Esophagus squamous epithelium (tissue), 5 donors: Measurements from ENCODE around the gene KCND2. TPM values are rescaled to one million over a fixed set of nuclear protein-coding genes. Genes with fewer than 3 reads are reported as not detected.

ENCODE experiments used
- DNase-seq: peaks from one replicate; lab custom pipeline; 2025; lab: John Stamatoyannopoulos, UW
- H3K27ac ChIP-seq, 4 donors: fragments of 200-600 bp; sonication (generic); one replicate each; pipeline ENCODE4 v1.5.1; 2016 to 2019; ENCODE audit warnings: mild to moderate bottlenecking in 1 of 4
- H3K27me3 ChIP-seq, 4 donors: fragments of 200-600 bp; sonication (generic); 1 replicate in 3 of 4; 2 replicates in 1 of 4; pipeline versions ENCODE4 v1.5.1 to v1.6.0; 2017 to 2021; ENCODE audit warnings: antibody characterized with exemption in 1 of 4
- H3K36me3 ChIP-seq, 3 donors: fragments of 200-600 bp; sonication (generic); one replicate each; pipeline ENCODE4 v1.5.1; 2016 to 2019
- H3K4me1 ChIP-seq, 3 donors: fragments of 200-600 bp; sonication (generic); one replicate each; pipeline ENCODE4 v1.5.1; 2017 to 2019
- H3K4me3 ChIP-seq, 4 donors: fragments of 200-600 bp; sonication (generic); 1 replicate in 3 of 4; 2 replicates in 1 of 4; pipeline ENCODE4 v1.5.1; 2016 to 2019; ENCODE audit warnings: mild to moderate bottlenecking in 2 of 4, moderate library complexity in 1 of 4
- H3K9me3 ChIP-seq, 3 donors: fragments of 200-600 bp; sonication (generic); one replicate each; pipeline ENCODE4 v1.5.1; 2016 to 2019
- POLR2A ChIP-seq, 4 donors: fragments of 450-650 bp; IDR thresholded peaks; one replicate each; pipeline ENCODE4 v1.6.1; 2017; ENCODE audit warnings: antibody characterized with exemption in 4 of 4, mild to moderate bottlenecking in 4 of 4, moderate library complexity in 3 of 4
- WGBS, 2 donors: methylation state at CpG; one replicate each; pipeline ENCODE4 v1.1.5; 2018; 5-methylcytosine and 5-hydroxymethylcytosine counted together
- intact Hi-C: fragments of 100-400 bp; cut with DNase I; formaldehyde crosslinking; loops from one replicate; pipeline ENCODE4 v1.15.0; 2022
- small RNA-seq, 4 donors: library from RNA; depleted of rRNA; stranded (forward); fragments of <200 nt; gene quantifications; one replicate each; pipeline ENCODE3, GENCODE V24; 2016
- total RNA-seq, 4 donors: library from RNA; depleted of rRNA; stranded (reverse); fragments of >200 nt; gene quantifications; one replicate each; pipeline ENCODE4 v1.1.0, GENCODE V29; 2016
- TF ChIP-seq, protein P1 (sequence below), 6 experiments: fragments of 450-650 bp in 4 of 6; fragments of 200-600 bp in 2 of 6; sonication (generic) in 2 of 6; IDR thresholded peaks; one replicate each; pipeline ENCODE4 v1.5.1; 2016 to 2019; ENCODE audit warnings: antibody characterized with exemption in 6 of 6, mild to moderate bottlenecking in 4 of 6, moderate library complexity in 4 of 6
- donor health status: DM: yes; HTN: yes; CAD: no.

KCND2 gene
- total RNA-seq, 4 donors from 2014 or later: 0.09 to 0.19 TPM; not detected in 2

DNA sequence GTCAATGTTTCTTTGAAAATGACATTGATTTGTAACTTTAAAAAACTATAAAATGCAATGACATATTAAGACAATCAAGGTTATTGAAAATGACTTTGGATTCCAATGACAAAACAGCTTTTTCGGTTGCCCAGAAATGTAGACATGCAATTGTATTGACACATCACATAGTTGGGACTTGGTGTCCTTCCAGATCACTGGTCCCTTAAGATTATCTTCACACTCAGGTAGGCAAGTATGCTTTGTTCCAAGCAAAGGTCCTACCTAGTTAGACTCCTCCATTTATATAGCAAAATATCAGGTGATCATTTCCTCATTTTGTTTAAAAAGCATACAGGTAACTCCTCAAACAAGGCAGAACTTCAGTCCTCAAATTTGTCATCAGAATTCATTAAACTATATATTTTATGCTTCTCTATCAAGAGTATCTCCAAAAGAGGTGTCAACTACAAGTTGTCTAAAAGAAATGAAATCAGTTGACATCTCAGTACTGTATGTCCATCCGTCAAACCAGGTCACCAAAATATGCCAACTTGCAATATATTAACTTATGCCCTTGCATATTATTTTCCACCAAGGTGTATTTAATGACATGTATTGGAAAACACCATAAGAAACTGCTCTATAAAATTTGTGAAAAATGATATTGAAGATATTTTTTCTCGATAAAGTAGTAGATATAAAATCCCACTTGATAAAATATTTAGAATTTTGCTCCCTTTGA lies 520.4 kb downstream of the KCND2 start:
- DNase-seq: no peak
- intact Hi-C loops: no loop called here
- 91 to 92% methylated on average over 3 of the region's 3 CpGs for WGBS, 2 donors
- Histone ChIP-seq H3K4me3 (no peak overlapping the region), H3K27me3 (no peaks in the 10 kb centered on the region), H3K36me3 (no peaks in the 10 kb centered on the region), H3K9me3 (peaks cover 0 to 6% (median 0%) of the 10 kb centered on the region in 3 donors), H3K27ac (no peak overlapping the region), H3K4me1 (no peaks in the 10 kb centered on the region)
- TF ChIP-seq, protein P1, sequence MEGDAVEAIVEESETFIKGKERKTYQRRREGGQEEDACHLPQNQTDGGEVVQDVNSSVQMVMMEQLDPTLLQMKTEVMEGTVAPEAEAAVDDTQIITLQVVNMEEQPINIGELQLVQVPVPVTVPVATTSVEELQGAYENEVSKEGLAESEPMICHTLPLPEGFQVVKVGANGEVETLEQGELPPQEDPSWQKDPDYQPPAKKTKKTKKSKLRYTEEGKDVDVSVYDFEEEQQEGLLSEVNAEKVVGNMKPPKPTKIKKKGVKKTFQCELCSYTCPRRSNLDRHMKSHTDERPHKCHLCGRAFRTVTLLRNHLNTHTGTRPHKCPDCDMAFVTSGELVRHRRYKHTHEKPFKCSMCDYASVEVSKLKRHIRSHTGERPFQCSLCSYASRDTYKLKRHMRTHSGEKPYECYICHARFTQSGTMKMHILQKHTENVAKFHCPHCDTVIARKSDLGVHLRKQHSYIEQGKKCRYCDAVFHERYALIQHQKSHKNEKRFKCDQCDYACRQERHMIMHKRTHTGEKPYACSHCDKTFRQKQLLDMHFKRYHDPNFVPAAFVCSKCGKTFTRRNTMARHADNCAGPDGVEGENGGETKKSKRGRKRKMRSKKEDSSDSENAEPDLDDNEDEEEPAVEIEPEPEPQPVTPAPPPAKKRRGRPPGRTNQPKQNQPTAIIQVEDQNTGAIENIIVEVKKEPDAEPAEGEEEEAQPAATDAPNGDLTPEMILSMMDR (IDR thresholded peaks at IDR 0.05): no peak

DNA sequence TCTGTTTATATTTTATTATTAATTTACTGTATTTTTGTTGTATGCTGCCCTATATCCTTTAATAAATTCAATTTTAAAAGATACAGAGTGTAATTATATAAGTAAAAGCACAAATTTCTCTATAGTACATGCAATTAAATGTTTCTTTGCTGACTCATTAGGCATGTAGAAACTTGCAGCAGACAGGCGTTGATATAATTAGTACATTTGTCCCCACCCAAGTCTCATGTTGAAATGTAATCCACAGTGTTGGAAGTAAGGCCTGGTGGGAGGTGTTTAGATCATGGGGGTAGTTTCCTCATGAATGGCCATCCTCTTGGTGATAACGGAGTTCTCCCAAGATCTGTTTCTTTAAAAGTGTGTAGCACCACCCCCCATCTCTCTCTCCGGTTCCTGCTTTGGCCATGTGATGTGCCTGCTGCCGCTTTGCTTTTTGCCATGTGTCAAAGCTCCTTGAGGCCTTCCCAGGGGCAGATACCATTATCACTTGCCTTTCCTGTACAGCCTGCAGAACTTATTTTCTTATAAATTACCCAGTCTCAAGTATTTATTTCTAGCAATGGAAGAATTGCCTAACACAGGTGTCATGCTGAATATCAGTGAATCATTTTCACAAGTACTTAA lies 521.2 kb downstream of the KCND2 start:
- TF ChIP-seq, protein P1 (IDR thresholded peaks at IDR 0.05): no peak
- TF ChIP-seq POLR2A (IDR thresholded peaks at IDR 0.05): no peak
- 62 to 69% methylated on average over 4 of the region's 4 CpGs for WGBS, 2 donors
- Histone ChIP-seq H3K36me3 (no peaks in the 10 kb centered on the region), H3K27me3 (no peaks in the 10 kb centered on the region), H3K9me3 (peaks cover 0 to 6% (median 0%) of the 10 kb centered on the region in 3 donors), H3K4me3 (no peak overlapping the region), H3K4me1 (no peaks in the 10 kb centered on the region), H3K27ac (no peak overlapping the region)
- intact Hi-C loops: no loop called here
- no peak for DNase-seq

DNA sequence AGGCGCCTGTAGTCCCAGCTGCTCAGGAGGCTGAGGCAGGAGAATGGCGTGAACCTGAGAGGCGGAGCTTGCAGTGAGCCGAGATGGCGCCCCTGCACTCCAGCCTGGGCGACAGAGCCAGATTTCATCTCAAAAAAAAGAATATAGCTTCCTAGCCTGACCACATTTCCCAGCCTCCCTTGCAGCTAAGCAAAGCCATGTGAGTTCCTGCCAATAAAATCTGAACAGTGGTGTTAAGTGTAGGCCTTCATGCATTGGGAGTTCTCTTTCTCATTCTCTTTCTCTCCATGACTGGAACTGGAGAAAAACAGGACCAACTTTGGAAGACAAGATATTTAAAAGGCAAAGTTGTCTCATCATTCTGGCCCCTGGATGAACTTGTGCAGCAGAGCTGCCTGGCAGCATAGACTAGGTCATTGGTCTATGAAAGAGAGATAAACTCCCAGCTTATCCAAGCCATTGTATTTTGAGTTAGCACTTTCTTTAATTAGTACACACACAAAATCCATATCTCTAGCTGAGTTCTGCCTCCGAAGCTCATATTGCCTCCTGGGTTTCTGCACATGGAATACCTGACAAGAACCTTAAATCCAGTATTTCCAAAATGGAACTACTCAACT lies 524.2 kb downstream of the KCND2 start:
- H3K4me1 ChIP-seq: no peaks in the 10 kb centered on the region
- H3K27me3 ChIP-seq: no peaks in the 10 kb centered on the region
- WGBS, 2 donors: 91 to 94% methylated on average over 7 of the region's 7 CpGs
- peaks cover 0 to 6% (median 0%) of the 10 kb centered on the region in 3 donors for H3K9me3 ChIP-seq
- no peak overlapping the region for H3K4me3 ChIP-seq
- DNase-seq: no peak
- TF ChIP-seq, protein P1 (IDR thresholded peaks at IDR 0.05): no peak
- no peak for TF ChIP-seq POLR2A (IDR thresholded peaks at IDR 0.05)
- no peaks in the 10 kb centered on the region for H3K36me3 ChIP-seq
- intact Hi-C loops: no loop called here
- H3K27ac ChIP-seq: no peak overlapping the region

DNA sequence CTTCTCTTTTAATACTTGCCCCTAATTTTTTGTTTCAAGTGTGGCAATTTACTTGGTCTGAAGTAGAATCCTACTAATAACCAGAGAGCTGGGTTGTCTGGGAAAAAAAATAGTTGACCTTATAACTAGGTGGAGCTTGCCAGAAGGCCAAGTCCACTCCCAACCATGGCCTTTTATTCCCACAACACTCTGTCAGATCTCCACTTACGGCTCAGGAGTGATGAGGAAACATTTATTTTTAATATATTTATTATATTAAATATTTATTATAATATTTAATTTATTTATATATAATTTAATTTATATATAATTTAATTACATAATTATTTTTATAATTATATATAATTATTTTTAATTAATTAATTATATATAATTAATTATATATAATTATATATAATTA lies 526.2 kb downstream of the KCND2 start:
- intact Hi-C loops: no loop called here
- H3K27ac ChIP-seq: no peak overlapping the region
- H3K36me3 ChIP-seq: no peaks in the 10 kb centered on the region
- H3K27me3 ChIP-seq: no peaks in the 10 kb centered on the region
- DNase-seq: no peak
- 83 to 96% methylated on average over 1 of the region's 1 CpG for WGBS, 2 donors
- TF ChIP-seq, protein P1 (IDR thresholded peaks at IDR 0.05): no peak
- no peak for TF ChIP-seq POLR2A (IDR thresholded peaks at IDR 0.05)
- no peaks in the 10 kb centered on the region for H3K4me1 ChIP-seq
- no peak overlapping the region for H3K4me3 ChIP-seq
- peaks cover 0 to 6% (median 0%) of the 10 kb centered on the region in 3 donors for H3K9me3 ChIP-seq

Small RNAs within 50 kb of the gene (small RNA-seq; reads per million reads assigned to genes)
- 0 reads per million in 4 donors for gene RNU6-581P
